K562 (cell line): ENCODE data around the gene MAP3K12. TPM values are rescaled to one million over a fixed set of nuclear protein-coding genes. Genes with fewer than 3 reads are reported as not detected.

Experiments used
- ATAC-seq: fragments of 200-7000 bp; cut with Tn5 transposase; 3 replicates; pipeline ENCODE4 v1.9.1; 2020; ENCODE audit warnings: moderate library complexity
- BruUV-seq: library from RNA; stranded (reverse); fragments of 400-500 nt; replicated peaks from 2 replicates; lab custom pipeline; 2021; lab: Mats Ljungman, UMichigan
- CTCF ChIA-PET: fragments of 300-600 bp; formaldehyde crosslinking; extraction: SDS; loops from one replicate; lab custom pipeline; 2021; ENCODE audit warnings: low intra/inter-chr PET ratio; lab: Yijun Ruan, JAX
- POLR2A ChIA-PET: fragments of 300-600, 350-650 bp; sonication (Branson Sonifier 250); formaldehyde crosslinking; extraction: SDS; loops from one replicate; lab custom pipeline; 2021; ENCODE audit warnings: antibody characterized with exemption, inconsistent platforms; lab: Yijun Ruan, JAX
- DNase-seq, 4 experiments: peaks; one replicate each; pipeline versions ENCODE4 v3.0.0 to v3.0.0-alpha.2; 2011 to 2018; ENCODE audit warnings: low spot score in 3 of 4, mixed read lengths in 3 of 4; ENCODE audit errors: extremely low read depth in 1 of 4
- FAIRE-seq: peaks from 2 replicates; lab custom pipeline; 2011; peaks lifted over from hg19 to GRCh38; lab: Jason Lieb, UNC
- H2AFZ ChIP-seq: 2 replicates; pipeline ENCODE4 v1.6.0; 2011; ENCODE audit warnings: low read depth, low read length, control low read depth, inconsistent platforms
- H3K27ac ChIP-seq: fragments of 200-600 bp; 3 replicates; pipeline ENCODE4 v1.8.0; 2011; ENCODE audit warnings: low read depth, mild to moderate bottlenecking, control low read depth, inconsistent platforms, low read length, moderate library complexity, mixed read lengths; ENCODE audit errors: extremely low read depth
- H3K27me3 ChIP-seq, 2 experiments: fragments of 300-600 bp in 1 of 2; 2 replicates in 1 of 2; 3 replicates in 1 of 2; pipeline versions ENCODE4 v1.6.0 to v1.8.0; 2011; ENCODE audit warnings: inconsistent platforms in 2 of 2, low read length in 2 of 2, mild to moderate bottlenecking in 1 of 2, mixed read lengths in 1 of 2, moderate library complexity in 1 of 2; ENCODE audit not compliant: control insufficient read depth in 2 of 2, insufficient read depth in 2 of 2
- H3K36me3 ChIP-seq: fragments of 300-600 bp; 3 replicates; pipeline ENCODE4 v1.8.0; 2011; ENCODE audit warnings: mild to moderate bottlenecking, low read length, inconsistent platforms; ENCODE audit not compliant: control insufficient read depth, insufficient read depth
- H3K4me1 ChIP-seq, 2 experiments: fragments of 200-600 bp in 1 of 2; replicated peaks in 1 of 2; 2 replicates in 1 of 2; 3 replicates in 1 of 2; pipeline versions ENCODE4 v1.5.1 to v1.8.0; 2011; ENCODE audit warnings: inconsistent platforms in 2 of 2, low read length in 2 of 2, mild to moderate bottlenecking in 1 of 2, mixed read lengths in 1 of 2, moderate library complexity in 1 of 2; ENCODE audit not compliant: control insufficient read depth in 2 of 2, insufficient read depth in 2 of 2
- H3K4me2 ChIP-seq: 2 replicates; pipeline ENCODE4 v1.6.1; 2011; ENCODE audit warnings: low read length, control low read depth, inconsistent platforms, mixed read lengths; ENCODE audit not compliant: insufficient read depth
- H3K4me3 ChIP-seq: fragments of 200-600 bp; sonication (generic), shearing (Covaris generic); 2 replicates; pipeline ENCODE4 v1.5.1; 2016; ENCODE audit warnings: control low read depth, inconsistent platforms
- H3K79me2 ChIP-seq: fragments of 200-600 bp; 3 replicates; pipeline ENCODE4 v1.8.0; 2011; ENCODE audit warnings: low read length, inconsistent platforms; ENCODE audit not compliant: control insufficient read depth, insufficient read depth
- H3K9ac ChIP-seq, 2 experiments: 2 replicates each; pipeline versions ENCODE4 v1.6.0 to v1.6.1; 2011; ENCODE audit warnings: low read depth in 2 of 2, low read length in 2 of 2, control low read depth in 1 of 2, inconsistent platforms in 1 of 2, mild to moderate bottlenecking in 1 of 2, mixed read lengths in 1 of 2; ENCODE audit not compliant: insufficient read depth in 1 of 2
- H3K9me1 ChIP-seq: one replicate; pipeline ENCODE4 v1.6.0; 2011; ENCODE audit warnings: inconsistent platforms, mild to moderate bottlenecking, low read length, moderate library complexity; ENCODE audit not compliant: control insufficient read depth, insufficient read depth
- H3K9me3 ChIP-seq: replicated peaks from 2 replicates; pipeline ENCODE4 v1.5.1; 2011; ENCODE audit warnings: low read depth, low read length, inconsistent platforms; ENCODE audit not compliant: control insufficient read depth, insufficient read depth
- H4K20me1 ChIP-seq: replicated peaks from 2 replicates; pipeline ENCODE4 v1.6.1; 2011; ENCODE audit warnings: low read length, inconsistent platforms, mixed read lengths; ENCODE audit not compliant: control insufficient read depth, insufficient read depth
- POLR2A ChIP-seq: fragments of 450-650 bp; conservative IDR thresholded peaks from 2 replicates; pipeline ENCODE4 v1.6.1; 2016
- WGBS: fragments of 100-300 bp; shearing (Covaris generic); methylation state at CpG from one replicate; pipeline ENCODE4 v1.1.6; 2016; ENCODE audit warnings: low coverage, mixed read lengths; ENCODE audit not compliant: insufficient coverage; ENCODE audit errors: missing lambda C conversion rate; 5-methylcytosine and 5-hydroxymethylcytosine counted together
- in situ Hi-C: fragments of 300-500 bp; cut with MboI; formaldehyde crosslinking; loops from 4 replicates; pipeline ENCODE4 v1.15.0; 2018; ENCODE audit warnings: inconsistent platforms, mixed read lengths
- intact Hi-C: fragments of 100-400 bp; cut with micrococcal nuclease; formaldehyde crosslinking; loops from 2 replicates; pipeline ENCODE4 v1.14.2; 2022
- polyA plus RNA-seq, 8 experiments: library from polyadenylated mRNA; depleted of rRNA in 4 of 8; stranded (reverse) in 5 of 8; unstranded in 3 of 8; fragments of >200 nt; fragmentation: Nextera tagmentation in 2 of 8; fragmentation: Illumina TruSeq in 1 of 8; extraction: Ambion mirVana in 2 of 8; extraction: Trizol in 1 of 8; gene quantifications; 2 replicates each; pipeline versions ENCODE4 v1.2.1 to v1.2.3, GENCODE V29; 2011 to 2014; ENCODE audit warnings: inconsistent platforms in 1 of 8, missing spikeins in 1 of 8
- total RNA-seq, 7 experiments: library from RNA; depleted of rRNA in 6 of 7; stranded (reverse); fragments of >200 nt in 6 of 7; fragmentation: Illumina TruSeq in 2 of 7; extraction: Trizol in 2 of 7; gene quantifications; 2 replicates each; pipeline versions ENCODE4 v1.2.1 to v1.2.3, GENCODE V29; 2011 to 2021; ENCODE audit warnings: low replicate concordance in 1 of 7
- TF ChIP-seq, protein P1 (sequence below), 2 experiments: fragments of 450-650 bp; IDR thresholded peaks; 2 replicates each; pipeline ENCODE4 v1.6.1; 2016; ENCODE audit warnings: mild to moderate bottlenecking in 2 of 2, borderline replicate concordance in 1 of 2, low read depth in 1 of 2, moderate library complexity in 1 of 2

MAP3K12 gene
- total and polyA plus RNA-seq, 9 of the 15 experiments (the other 6 are each of a cell fraction or from before 2014, with no cell fraction given), result 0.10 to 2.4 (median 1.6) TPM

GRCh38 chr12:53478865-53479264, 20.4 kb downstream of the MAP3K12 start:
- Histone ChIP-seq H4K20me1 (peaks cover 29% of the 10 kb centered on the region), H3K9ac (no peak overlapping the region), H3K9me1 (peaks cover 3% of the 10 kb centered on the region), H3K4me3 (no peak overlapping the region), H3K4me2 (no peak overlapping the region), H3K36me3 (peaks cover 98% of the 10 kb centered on the region), H3K4me1 (peaks cover 0 to 11% of the 10 kb centered on the region in 2 experiments; a peak in 3 of 5 replicates), H3K9me3 (no peaks in the 10 kb centered on the region), H3K27ac (peak overlapping the region; percentile 32; the same call in 1 of the 3 replicates), H3K79me2 (peaks cover 40% of the 10 kb centered on the region), H2AFZ (no peak overlapping the region), H3K27me3 (no peaks in the 10 kb centered on the region)
- in situ Hi-C loops, result no loop called here
- WGBS, result 94% methylated on average over 1 of the region's 1 CpG
- intact Hi-C loops, result no loop called here
- ATAC-seq (no peak), DNase-seq (no peak), FAIRE-seq (peak; percentile 58)
- ChIA-PET POLR2A (interaction anchor here (0.6 to 8.8 kb wide), 8 partner anchors 10 to 184 kb away, joined by 3 to 87 read pairs (median 4); partner anchors contain the start of genes PFDN5 and TARBP2), CTCF (interaction anchor here (0.7 kb wide), 1 partner anchor 432 kb away, joined by 4 read pairs; no protein-coding TSS in a partner anchor)
- TF ChIP-seq, protein P1, sequence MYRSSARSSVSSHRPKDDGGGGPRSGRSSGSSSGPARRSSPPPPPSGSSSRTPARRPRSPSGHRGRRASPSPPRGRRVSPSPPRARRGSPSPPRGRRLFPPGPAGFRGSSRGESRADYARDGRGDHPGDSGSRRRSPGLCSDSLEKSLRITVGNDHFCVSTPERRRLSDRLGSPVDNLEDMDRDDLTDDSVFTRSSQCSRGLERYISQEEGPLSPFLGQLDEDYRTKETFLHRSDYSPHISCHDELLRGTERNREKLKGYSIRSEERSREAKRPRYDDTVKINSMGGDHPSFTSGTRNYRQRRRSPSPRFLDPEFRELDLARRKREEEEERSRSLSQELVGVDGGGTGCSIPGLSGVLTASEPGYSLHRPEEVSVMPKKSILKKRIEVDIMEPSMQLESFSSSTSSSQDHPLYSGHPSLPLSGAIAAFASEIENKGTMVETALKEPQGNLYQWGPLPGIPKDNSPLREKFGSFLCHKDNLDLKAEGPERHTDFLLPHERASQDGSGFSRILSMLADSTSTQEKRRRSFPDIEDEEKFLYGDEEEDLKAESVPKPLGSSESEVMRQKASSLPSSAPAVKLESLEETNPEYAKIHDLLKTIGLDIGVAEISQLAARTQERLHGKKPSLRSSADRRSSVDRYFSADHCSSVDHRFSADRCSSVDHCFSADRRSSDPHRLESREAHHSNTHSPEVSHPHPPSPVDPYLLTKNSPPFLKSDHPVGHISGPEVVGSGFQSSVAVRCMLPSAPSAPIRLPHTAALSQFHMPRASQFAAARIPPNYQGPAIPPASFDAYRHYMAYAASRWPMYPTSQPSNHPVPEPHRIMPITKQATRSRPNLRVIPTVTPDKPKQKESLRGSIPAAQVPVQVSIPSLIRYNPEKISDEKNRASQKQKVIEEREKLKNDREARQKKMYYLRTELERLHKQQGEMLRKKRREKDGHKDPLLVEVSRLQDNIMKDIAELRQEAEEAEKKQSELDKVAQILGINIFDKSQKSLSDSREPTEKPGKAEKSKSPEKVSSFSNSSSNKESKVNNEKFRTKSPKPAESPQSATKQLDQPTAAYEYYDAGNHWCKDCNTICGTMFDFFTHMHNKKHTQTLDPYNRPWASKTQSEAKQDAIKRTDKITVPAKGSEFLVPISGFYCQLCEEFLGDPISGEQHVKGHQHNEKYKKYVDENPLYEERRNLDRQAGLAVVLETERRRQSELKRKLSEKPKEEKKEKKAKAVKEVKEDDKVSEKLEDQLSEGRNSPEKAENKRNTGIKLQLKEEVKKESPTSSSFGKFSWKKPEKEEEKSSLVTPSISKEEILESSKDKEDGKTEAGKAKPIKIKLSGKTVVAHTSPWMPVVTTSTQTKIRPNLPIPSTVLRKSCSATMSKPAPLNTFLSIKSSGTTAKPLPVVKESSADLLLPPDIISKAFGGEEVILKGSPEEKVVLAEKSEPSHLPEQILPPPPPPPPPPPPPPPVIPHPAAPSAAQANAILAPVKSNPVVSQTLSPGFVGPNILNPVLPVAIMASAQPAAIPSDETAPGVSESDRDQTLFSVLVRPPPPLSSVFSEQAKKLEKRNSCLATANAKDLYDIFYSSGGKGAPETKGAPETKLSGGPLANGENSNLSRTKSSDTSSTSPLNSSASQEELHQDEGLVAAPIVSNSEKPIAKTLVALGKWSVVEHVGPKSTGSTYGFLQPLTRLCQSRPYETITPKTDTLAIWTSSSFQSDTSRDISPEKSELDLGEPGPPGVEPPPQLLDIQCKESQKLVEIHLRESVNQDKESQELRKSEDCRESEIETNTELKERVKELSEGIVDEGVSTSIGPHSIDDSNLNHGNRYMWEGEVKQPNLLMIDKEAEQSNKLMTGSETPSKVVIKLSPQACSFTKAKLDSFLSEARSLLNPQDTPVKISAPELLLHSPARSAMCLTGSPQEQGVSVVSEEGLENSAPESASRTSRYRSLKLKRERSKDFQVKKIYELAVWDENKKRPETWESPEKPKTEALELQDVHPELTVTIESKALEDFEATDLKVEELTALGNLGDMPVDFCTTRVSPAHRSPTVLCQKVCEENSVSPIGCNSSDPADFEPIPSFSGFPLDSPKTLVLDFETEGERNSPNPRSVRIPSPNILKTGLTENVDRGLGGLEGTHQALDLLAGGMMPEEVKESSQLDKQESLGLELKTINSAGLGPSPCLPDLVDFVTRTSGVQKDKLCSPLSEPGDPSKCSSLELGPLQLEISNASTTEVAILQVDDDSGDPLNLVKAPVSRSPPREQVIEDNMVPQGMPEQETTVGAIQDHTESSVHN (IDR thresholded peaks at IDR 0.05; ENCODE audit: borderline replicate concordance in 1 of 2, low read depth in 1 of 2), result no peak
- peak; percentile 6; the same call in 1 of the 2 replicates for TF ChIP-seq POLR2A
- no TSS peak for BruUV-seq
